ENCODE data around the gene SAMD15.

Gene SAMD15

GRCh38 chr14:77372304-77372841 is 4.8 kb upstream of the SAMD15 start:
- in situ Hi-C loops (cut with MboI; ENCODE audit: low pct_unique_long_range_greater_than_20kb, low sequenced_read_pairs, unreplicated experiment) = no loop called here
- no peak for TF ChIP-seq CTCF (IDR thresholded peaks at IDR 0.05; ENCODE audit: extremely low read depth, insufficient read depth, missing control alignments)
- DNase-seq (ENCODE audit: low spot score) = peak; percentile 62

DNA sequence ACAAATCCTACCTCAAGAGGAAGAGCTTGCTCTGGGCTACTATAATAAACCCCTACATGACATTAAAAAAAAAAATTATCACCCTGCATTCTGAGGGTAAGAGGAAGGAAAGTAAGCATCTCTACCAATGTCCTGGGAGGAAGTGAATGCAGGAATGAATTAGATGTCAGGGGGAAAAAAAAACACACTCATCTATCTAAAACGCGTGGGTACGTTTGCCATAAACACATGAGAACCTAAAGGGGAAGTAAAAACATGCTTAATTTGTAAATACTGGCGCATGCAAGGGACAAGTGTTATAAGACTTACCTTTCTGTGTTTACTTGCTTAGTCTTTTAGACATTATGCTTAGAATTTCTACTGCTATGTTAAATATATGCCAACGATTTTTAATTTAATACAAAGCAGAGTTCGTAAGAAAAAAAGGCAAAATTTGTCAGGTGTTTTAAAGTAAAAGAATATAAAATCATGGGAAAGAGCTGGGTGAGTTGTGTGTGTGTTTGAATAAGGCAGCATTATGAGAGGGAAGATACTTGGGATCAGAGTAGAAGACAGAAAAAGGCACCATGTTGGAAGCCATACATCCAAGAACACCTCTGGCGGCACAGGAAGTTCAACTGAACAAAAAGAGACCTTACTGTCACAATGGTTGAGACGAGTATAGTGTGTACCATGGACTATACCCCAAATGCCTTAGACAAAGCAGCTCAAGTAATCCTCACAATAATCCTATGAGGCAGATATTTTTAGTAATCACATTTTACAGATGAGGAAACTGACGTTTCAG is 1.8 kb upstream of the SAMD15 start:
- TF ChIP-seq CTCF (IDR thresholded peaks at IDR 0.05; ENCODE audit: extremely low read depth, insufficient read depth, missing control alignments) = no peak
- in situ Hi-C loops (cut with MboI; ENCODE audit: low pct_unique_long_range_greater_than_20kb, low sequenced_read_pairs, unreplicated experiment) = no loop called here
- DNase-seq (ENCODE audit: low spot score) = peak; percentile 35

- peak; percentile 36 for DNase-seq (ENCODE audit: low spot score)
- no peak for TF ChIP-seq CTCF (IDR thresholded peaks at IDR 0.05; ENCODE audit: extremely low read depth, insufficient read depth, missing control alignments)
- in situ Hi-C loops (cut with MboI; ENCODE audit: low pct_unique_long_range_greater_than_20kb, low sequenced_read_pairs, unreplicated experiment) = no loop called here
Observed at GRCh38 chr14:77375973-77376770, 1.0 kb upstream of the SAMD15 start.

DNA sequence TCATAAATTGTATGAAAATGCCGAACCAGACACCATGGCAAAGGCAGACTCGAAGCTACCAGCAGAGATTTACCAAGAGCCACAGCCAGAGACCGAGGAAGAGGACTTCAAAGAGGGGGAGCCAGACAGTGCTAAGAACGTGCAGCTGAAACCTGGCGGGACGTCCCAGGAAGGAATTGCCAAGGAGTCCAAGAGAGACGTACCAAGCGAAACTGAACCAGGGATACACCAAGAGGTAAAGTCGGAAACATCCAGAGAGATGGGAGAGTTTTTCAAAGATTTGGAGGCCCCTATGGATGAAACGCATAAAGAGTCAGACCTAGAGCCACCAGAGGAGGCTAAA is 294 bp downstream of the SAMD15 start:
- in situ Hi-C loops (cut with MboI; ENCODE audit: low pct_unique_long_range_greater_than_20kb, low sequenced_read_pairs, unreplicated experiment) = no loop called here
- TF ChIP-seq CTCF (IDR thresholded peaks at IDR 0.05; ENCODE audit: extremely low read depth, insufficient read depth, missing control alignments) = no peak
- no peak for DNase-seq (ENCODE audit: low spot score)

GRCh38 chr14:77378701-77379100 is 1.5 kb downstream of the SAMD15 start:
- in situ Hi-C loops (cut with MboI; ENCODE audit: low pct_unique_long_range_greater_than_20kb, low sequenced_read_pairs, unreplicated experiment) = no loop called here
- no peak for TF ChIP-seq CTCF (IDR thresholded peaks at IDR 0.05; ENCODE audit: extremely low read depth, insufficient read depth, missing control alignments)
- DNase-seq (ENCODE audit: low spot score) = no peak

GRCh38 chr14:77390188-77390587 is 13.0 kb downstream of the SAMD15 start:
- DNase-seq (ENCODE audit: low spot score) = no peak
- in situ Hi-C loops (cut with MboI; ENCODE audit: low pct_unique_long_range_greater_than_20kb, low sequenced_read_pairs, unreplicated experiment) = no loop called here
- TF ChIP-seq CTCF (IDR thresholded peaks at IDR 0.05; ENCODE audit: extremely low read depth, insufficient read depth, missing control alignments) = no peak
